K562 (cell line): Measurements from ENCODE around the gene PLG. TPM values are rescaled to one million over a fixed set of nuclear protein-coding genes. Genes with fewer than 3 reads are reported as not detected.

Source experiments
- ATAC-seq: fragments of 200-7000 bp; cut with Tn5 transposase; 3 replicates; pipeline ENCODE4 v1.9.1; 2020; ENCODE audit warnings: moderate library complexity
- BruUV-seq: library from RNA; stranded (reverse); fragments of 400-500 nt; replicated peaks from 2 replicates; lab custom pipeline; 2021; lab: Mats Ljungman, UMichigan
- CTCF ChIA-PET: fragments of 300-600 bp; formaldehyde crosslinking; extraction: SDS; loops from one replicate; lab custom pipeline; 2021; ENCODE audit warnings: low intra/inter-chr PET ratio; lab: Yijun Ruan, JAX
- POLR2A ChIA-PET: fragments of 300-600, 350-650 bp; sonication (Branson Sonifier 250); formaldehyde crosslinking; extraction: SDS; loops from one replicate; lab custom pipeline; 2021; ENCODE audit warnings: antibody characterized with exemption, inconsistent platforms; lab: Yijun Ruan, JAX
- DNase-seq, 4 experiments: peaks; one replicate each; pipeline versions ENCODE4 v3.0.0 to v3.0.0-alpha.2; 2011 to 2018; ENCODE audit warnings: low spot score in 3 of 4, mixed read lengths in 3 of 4; ENCODE audit errors: extremely low read depth in 1 of 4
- FAIRE-seq: peaks from 2 replicates; lab custom pipeline; 2011; peaks lifted over from hg19 to GRCh38; lab: Jason Lieb, UNC
- H2AFZ ChIP-seq: 2 replicates; pipeline ENCODE4 v1.6.0; 2011; ENCODE audit warnings: low read depth, low read length, control low read depth, inconsistent platforms
- H3K27ac ChIP-seq: fragments of 200-600 bp; 3 replicates; pipeline ENCODE4 v1.8.0; 2011; ENCODE audit warnings: low read depth, mild to moderate bottlenecking, control low read depth, inconsistent platforms, low read length, moderate library complexity, mixed read lengths; ENCODE audit errors: extremely low read depth
- H3K27me3 ChIP-seq, 2 experiments: fragments of 300-600 bp in 1 of 2; 2 replicates in 1 of 2; 3 replicates in 1 of 2; pipeline versions ENCODE4 v1.6.0 to v1.8.0; 2011; ENCODE audit warnings: inconsistent platforms in 2 of 2, low read length in 2 of 2, mild to moderate bottlenecking in 1 of 2, mixed read lengths in 1 of 2, moderate library complexity in 1 of 2; ENCODE audit not compliant: control insufficient read depth in 2 of 2, insufficient read depth in 2 of 2
- H3K36me3 ChIP-seq: fragments of 300-600 bp; 3 replicates; pipeline ENCODE4 v1.8.0; 2011; ENCODE audit warnings: mild to moderate bottlenecking, low read length, inconsistent platforms; ENCODE audit not compliant: control insufficient read depth, insufficient read depth
- H3K4me1 ChIP-seq, 2 experiments: fragments of 200-600 bp in 1 of 2; replicated peaks in 1 of 2; 2 replicates in 1 of 2; 3 replicates in 1 of 2; pipeline versions ENCODE4 v1.5.1 to v1.8.0; 2011; ENCODE audit warnings: inconsistent platforms in 2 of 2, low read length in 2 of 2, mild to moderate bottlenecking in 1 of 2, mixed read lengths in 1 of 2, moderate library complexity in 1 of 2; ENCODE audit not compliant: control insufficient read depth in 2 of 2, insufficient read depth in 2 of 2
- H3K4me2 ChIP-seq: 2 replicates; pipeline ENCODE4 v1.6.1; 2011; ENCODE audit warnings: low read length, control low read depth, inconsistent platforms, mixed read lengths; ENCODE audit not compliant: insufficient read depth
- H3K4me3 ChIP-seq: fragments of 200-600 bp; sonication (generic), shearing (Covaris generic); 2 replicates; pipeline ENCODE4 v1.5.1; 2016; ENCODE audit warnings: control low read depth, inconsistent platforms
- H3K79me2 ChIP-seq: fragments of 200-600 bp; 3 replicates; pipeline ENCODE4 v1.8.0; 2011; ENCODE audit warnings: low read length, inconsistent platforms; ENCODE audit not compliant: control insufficient read depth, insufficient read depth
- H3K9ac ChIP-seq, 2 experiments: 2 replicates each; pipeline versions ENCODE4 v1.6.0 to v1.6.1; 2011; ENCODE audit warnings: low read depth in 2 of 2, low read length in 2 of 2, control low read depth in 1 of 2, inconsistent platforms in 1 of 2, mild to moderate bottlenecking in 1 of 2, mixed read lengths in 1 of 2; ENCODE audit not compliant: insufficient read depth in 1 of 2
- H3K9me1 ChIP-seq: one replicate; pipeline ENCODE4 v1.6.0; 2011; ENCODE audit warnings: inconsistent platforms, mild to moderate bottlenecking, low read length, moderate library complexity; ENCODE audit not compliant: control insufficient read depth, insufficient read depth
- H3K9me3 ChIP-seq: replicated peaks from 2 replicates; pipeline ENCODE4 v1.5.1; 2011; ENCODE audit warnings: low read depth, low read length, inconsistent platforms; ENCODE audit not compliant: control insufficient read depth, insufficient read depth
- H4K20me1 ChIP-seq: replicated peaks from 2 replicates; pipeline ENCODE4 v1.6.1; 2011; ENCODE audit warnings: low read length, inconsistent platforms, mixed read lengths; ENCODE audit not compliant: control insufficient read depth, insufficient read depth
- BCL6 ChIP-seq: fragments of 250-450 bp; sonication (Bioruptor Pico); IDR thresholded peaks from 2 replicates; pipeline ENCODE4 v1.4.0; 2020
- MAFG ChIP-seq: fragments of 450-650 bp; conservative IDR thresholded peaks from 2 replicates; pipeline ENCODE4 v1.6.1; 2016; ENCODE audit warnings: missing genetic modification characterization, missing compliant biosample characterization
- RHOXF2B ChIP-seq: fragments of 250-450 bp; sonication (Bioruptor Pico); conservative IDR thresholded peaks from 2 replicates; pipeline ENCODE4 v1.5.1; 2021
- ZNF232 ChIP-seq: sonication (generic); formaldehyde crosslinking; IDR thresholded peaks from 2 replicates; pipeline ENCODE4 v1.8.0; 2022; ENCODE audit warnings: mild to moderate bottlenecking, missing genetic modification reagents
- WGBS: fragments of 100-300 bp; shearing (Covaris generic); methylation state at CpG from one replicate; pipeline ENCODE4 v1.1.6; 2016; ENCODE audit warnings: low coverage, mixed read lengths; ENCODE audit not compliant: insufficient coverage; ENCODE audit errors: missing lambda C conversion rate; 5-methylcytosine and 5-hydroxymethylcytosine counted together
- in situ Hi-C: fragments of 300-500 bp; cut with MboI; formaldehyde crosslinking; loops from 4 replicates; pipeline ENCODE4 v1.15.0; 2018; ENCODE audit warnings: inconsistent platforms, mixed read lengths
- intact Hi-C: fragments of 100-400 bp; cut with micrococcal nuclease; formaldehyde crosslinking; loops from 2 replicates; pipeline ENCODE4 v1.14.2; 2022
- polyA plus RNA-seq, 8 experiments: library from polyadenylated mRNA; depleted of rRNA in 4 of 8; stranded (reverse) in 5 of 8; unstranded in 3 of 8; fragments of >200 nt; fragmentation: Nextera tagmentation in 2 of 8; fragmentation: Illumina TruSeq in 1 of 8; extraction: Ambion mirVana in 2 of 8; extraction: Trizol in 1 of 8; gene quantifications; 2 replicates each; pipeline versions ENCODE4 v1.2.1 to v1.2.3, GENCODE V29; 2011 to 2014; ENCODE audit warnings: inconsistent platforms in 1 of 8, missing spikeins in 1 of 8
- total RNA-seq, 7 experiments: library from RNA; depleted of rRNA in 6 of 7; stranded (reverse); fragments of >200 nt in 6 of 7; fragmentation: Illumina TruSeq in 2 of 7; extraction: Trizol in 2 of 7; gene quantifications; 2 replicates each; pipeline versions ENCODE4 v1.2.1 to v1.2.3, GENCODE V29; 2011 to 2021; ENCODE audit warnings: low replicate concordance in 1 of 7
- TF ChIP-seq, protein P1 (sequence below), 2 experiments: fragments of 450-650 bp in 1 of 2; IDR thresholded peaks; 2 replicates each; pipeline ENCODE4 v1.6.1; 2011 to 2017; ENCODE audit warnings: low read depth in 2 of 2, antibody characterized with exemption in 1 of 2, borderline replicate concordance in 1 of 2, low read length in 1 of 2, mild to moderate bottlenecking in 1 of 2, mixed read lengths in 1 of 2; ENCODE audit not compliant: control insufficient read depth in 1 of 2
- TF ChIP-seq, protein P2 (sequence below): IDR thresholded peaks from 3 replicates; pipeline ENCODE4 v1.6.1; 2011; ENCODE audit warnings: borderline replicate concordance, mild to moderate bottlenecking; ENCODE audit not compliant: insufficient read length, insufficient read depth

PLG gene
- total and polyA plus RNA-seq, 9 of the 15 experiments (the other 6 are each of a cell fraction or from before 2014, with no cell fraction given), result 0.64 TPM; not detected in 8

DNA sequence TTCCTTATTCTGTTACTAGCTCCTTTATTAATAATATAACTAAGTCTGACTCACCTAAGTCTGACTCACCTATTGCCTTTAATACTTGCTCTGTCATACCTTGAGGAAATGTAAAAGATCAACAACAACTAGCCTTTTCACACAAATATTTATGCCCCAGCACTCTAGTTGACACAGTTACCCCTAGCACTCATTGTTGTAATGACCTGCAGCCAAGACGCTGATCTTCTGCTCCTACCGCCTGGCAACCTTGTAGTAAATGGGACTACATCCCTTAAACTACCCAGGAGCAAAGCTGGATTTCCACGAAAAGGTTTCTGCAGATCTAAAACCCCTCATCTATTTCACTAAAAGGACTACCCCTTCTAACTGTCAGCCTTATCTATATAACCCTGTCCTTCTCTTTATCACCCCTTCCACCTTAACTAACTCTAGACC, 90.0 kb downstream of the PLG start (continued):
- no peak for TF ChIP-seq RHOXF2B (CRISPR knock-in tag)

DNA sequence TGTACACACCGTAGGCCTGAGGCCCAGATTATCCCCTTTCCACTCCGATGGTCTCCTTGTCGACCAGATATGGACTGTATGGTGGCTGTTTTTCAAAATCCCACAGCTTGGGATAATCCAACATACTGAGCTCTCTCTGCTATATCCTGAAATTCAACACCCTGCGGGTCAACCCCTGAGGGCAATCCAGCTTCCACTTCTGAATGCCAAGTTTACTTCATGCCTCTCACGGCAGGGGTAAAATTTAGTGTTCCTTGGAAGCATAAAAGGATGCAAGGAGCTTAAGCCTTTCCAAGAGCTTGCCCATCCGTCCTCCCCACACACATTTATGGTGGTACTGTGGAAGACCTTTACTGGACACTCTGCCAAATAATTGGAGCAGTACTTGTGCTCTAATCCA, 90.7 kb downstream of the PLG start:
- FAIRE-seq (no peak), ATAC-seq (peak; percentile 44), DNase-seq (no peak)
- TF ChIP-seq ZNF232 (CRISPR knock-in tag), result no peak
- no peak for TF ChIP-seq MAFG
- TF ChIP-seq, protein P1, sequence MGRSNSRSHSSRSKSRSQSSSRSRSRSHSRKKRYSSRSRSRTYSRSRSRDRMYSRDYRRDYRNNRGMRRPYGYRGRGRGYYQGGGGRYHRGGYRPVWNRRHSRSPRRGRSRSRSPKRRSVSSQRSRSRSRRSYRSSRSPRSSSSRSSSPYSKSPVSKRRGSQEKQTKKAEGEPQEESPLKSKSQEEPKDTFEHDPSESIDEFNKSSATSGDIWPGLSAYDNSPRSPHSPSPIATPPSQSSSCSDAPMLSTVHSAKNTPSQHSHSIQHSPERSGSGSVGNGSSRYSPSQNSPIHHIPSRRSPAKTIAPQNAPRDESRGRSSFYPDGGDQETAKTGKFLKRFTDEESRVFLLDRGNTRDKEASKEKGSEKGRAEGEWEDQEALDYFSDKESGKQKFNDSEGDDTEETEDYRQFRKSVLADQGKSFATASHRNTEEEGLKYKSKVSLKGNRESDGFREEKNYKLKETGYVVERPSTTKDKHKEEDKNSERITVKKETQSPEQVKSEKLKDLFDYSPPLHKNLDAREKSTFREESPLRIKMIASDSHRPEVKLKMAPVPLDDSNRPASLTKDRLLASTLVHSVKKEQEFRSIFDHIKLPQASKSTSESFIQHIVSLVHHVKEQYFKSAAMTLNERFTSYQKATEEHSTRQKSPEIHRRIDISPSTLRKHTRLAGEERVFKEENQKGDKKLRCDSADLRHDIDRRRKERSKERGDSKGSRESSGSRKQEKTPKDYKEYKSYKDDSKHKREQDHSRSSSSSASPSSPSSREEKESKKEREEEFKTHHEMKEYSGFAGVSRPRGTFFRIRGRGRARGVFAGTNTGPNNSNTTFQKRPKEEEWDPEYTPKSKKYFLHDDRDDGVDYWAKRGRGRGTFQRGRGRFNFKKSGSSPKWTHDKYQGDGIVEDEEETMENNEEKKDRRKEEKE (IDR thresholded peaks at IDR 0.05; ENCODE audit: borderline replicate concordance in 1 of 2, control insufficient read depth in 1 of 2, low read depth in 2 of 2, low read length in 1 of 2), result no peak
- TF ChIP-seq, protein P2, sequence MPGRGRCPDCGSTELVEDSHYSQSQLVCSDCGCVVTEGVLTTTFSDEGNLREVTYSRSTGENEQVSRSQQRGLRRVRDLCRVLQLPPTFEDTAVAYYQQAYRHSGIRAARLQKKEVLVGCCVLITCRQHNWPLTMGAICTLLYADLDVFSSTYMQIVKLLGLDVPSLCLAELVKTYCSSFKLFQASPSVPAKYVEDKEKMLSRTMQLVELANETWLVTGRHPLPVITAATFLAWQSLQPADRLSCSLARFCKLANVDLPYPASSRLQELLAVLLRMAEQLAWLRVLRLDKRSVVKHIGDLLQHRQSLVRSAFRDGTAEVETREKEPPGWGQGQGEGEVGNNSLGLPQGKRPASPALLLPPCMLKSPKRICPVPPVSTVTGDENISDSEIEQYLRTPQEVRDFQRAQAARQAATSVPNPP, result no peak
- no peak for TF ChIP-seq BCL6
- BruUV-seq, result no TSS peak
- peak overlapping the region in 1 of 2 experiments; percentile 58; a peak in 2 of 4 replicates for H3K9ac ChIP-seq
- H3K79me2 ChIP-seq, result no peaks in the 10 kb centered on the region
- in situ Hi-C loops, result no loop called here
- H3K9me3 ChIP-seq, result peaks cover 2% of the 10 kb centered on the region; the same call in 1 of the 2 replicates
- peak overlapping the region; percentile 92 for H3K27ac ChIP-seq
- WGBS, result 18% methylated on average over 6 of the region's 6 CpGs
- no peaks in the 10 kb centered on the region for H4K20me1 ChIP-seq
- POLR2A ChIA-PET, result interaction anchor here (0.9 to 1.3 kb wide), 3 partner anchors 9 to 21 kb away, joined by 3 to 5 read pairs (median 3); no protein-coding TSS in a partner anchor
- H3K36me3 ChIP-seq, result no peaks in the 10 kb centered on the region; the same call in 2 of the 3 replicates
- H2AFZ ChIP-seq, result peak overlapping the region; percentile 87
- intact Hi-C loops, result loop anchor here (10.0 kb wide), 1 partner anchor 482 kb away; the partner anchor contains the start of gene AGPAT4
- no peak overlapping the region for H3K4me3 ChIP-seq
- CTCF ChIA-PET, result no interaction called here
- peaks cover 10 to 19% of the 10 kb centered on the region in 2 experiments; a peak in 4 of 5 replicates for H3K4me1 ChIP-seq
- peak overlapping the region; percentile 72; the same call in 1 of the 2 replicates for H3K4me2 ChIP-seq
- H3K27me3 ChIP-seq, result no peaks in the 10 kb centered on the region
- no peaks in the 10 kb centered on the region for H3K9me1 ChIP-seq
